Pancreas (tissue), 10 donors: ENCODE data around the gene RIMS1. TPM values are rescaled to one million over a fixed set of nuclear protein-coding genes. Genes with fewer than 3 reads are reported as not detected.

Experiments
- ATAC-seq, 4 donors: fragments of 200-7000 bp; cut with Tn5 transposase; one replicate each; pipeline versions ENCODE4 v1.8.0 to v1.9.1; 2020; ENCODE audit warnings: mild to moderate bottlenecking in 4 of 4, moderate library complexity in 4 of 4
- DNase-seq, 6 donors: peaks; one replicate each; pipeline ENCODE4 v3.0.0-alpha.2; 2020
- FAIRE-seq: peaks from 2 replicates; lab custom pipeline; 2012; peaks lifted over from hg19 to GRCh38; lab: Jason Lieb, UNC
- H3K27ac ChIP-seq, 4 donors: fragments of 200-600 bp; sonication (generic); 1 replicate in 3 of 4; 2 replicates in 1 of 4; pipeline versions ENCODE4 v1.5.0 to v1.8.0; 2020
- H3K27me3 ChIP-seq, 4 donors: fragments of 200-600 bp; one replicate each; pipeline ENCODE4 v1.8.0; 2021
- H3K36me3 ChIP-seq, 3 donors: fragments of 200-600 bp; sonication (generic) in 1 of 3; one replicate each; pipeline versions ENCODE4 v1.5.0 to v1.8.0; 2020 to 2021
- H3K4me1 ChIP-seq, 3 donors: fragments of 200-600 bp; one replicate each; pipeline ENCODE4 v1.8.0; 2021
- H3K4me3 ChIP-seq, 4 donors: fragments of 200-600 bp; sonication (generic) in 2 of 4; one replicate each; pipeline versions ENCODE4 v1.5.0 to v1.8.0; 2020 to 2021
- H3K9me3 ChIP-seq, 4 donors: fragments of 200-600 bp; one replicate each; pipeline ENCODE4 v1.8.0; 2021
- CTCF ChIP-seq, 4 donors: fragments of 200-600 bp; sonication (generic) in 3 of 4; IDR thresholded peaks; one replicate each; pipeline versions ENCODE4 v1.5.0 to v1.8.0; 2021; ENCODE audit warnings: antibody characterized with exemption in 4 of 4
- WGBS, 2 donors: extraction: QIAGEN DNeasy Blood & Tissue Kit; methylation state at CpG; one replicate each; pipeline ENCODE4 v1.1.7; 2013; 5-methylcytosine and 5-hydroxymethylcytosine counted together
- intact Hi-C, 3 donors: fragments of 100-400 bp; cut with DNase I; formaldehyde crosslinking; loops; one replicate each; pipeline versions ENCODE4 v1.11.1 to v1.14.2; 2022
- polyA plus RNA-seq, 2 donors: library from polyadenylated mRNA; stranded (reverse); fragments of 200-250 nt; gene quantifications; one replicate each; pipeline ENCODE4 v1.2.3, GENCODE V29; 2013
- total RNA-seq, 6 donors: library from RNA; stranded (reverse); fragmentation: NEBNext Ultra II Directional in 4 of 6; extraction: Animal tissue kit (Norgen Biotek cat#: 25700) in 4 of 6; gene quantifications; one replicate each; pipeline versions ENCODE4 v1.2.1 to v1.2.4, GENCODE V29; 2021 to 2023
- donor health status: healthy with polysubstance abuse.
- donor health status: DM: no; HTN: no; CAD: no; lungs with moderate emphysema.
- donor health status: DM: no; HTN: no; CAD: no.
- donor health status: control.
- donor health status: control.
- donor health status: Bipolar disorder and iron deficiency.
- donor health status: DM: yes; HTN: yes; CAD: no.
- donor health status: DM: no; HTN: no; CAD: no.
- donor health status: DM: no; HTN: no; CAD: no.
- donor health status: DM: yes; HTN: yes; CAD: no.

RIMS1 gene
- total and polyA plus RNA-seq, 8 donors = 0.12 to 5.7 (median 3.7) TPM

DNA sequence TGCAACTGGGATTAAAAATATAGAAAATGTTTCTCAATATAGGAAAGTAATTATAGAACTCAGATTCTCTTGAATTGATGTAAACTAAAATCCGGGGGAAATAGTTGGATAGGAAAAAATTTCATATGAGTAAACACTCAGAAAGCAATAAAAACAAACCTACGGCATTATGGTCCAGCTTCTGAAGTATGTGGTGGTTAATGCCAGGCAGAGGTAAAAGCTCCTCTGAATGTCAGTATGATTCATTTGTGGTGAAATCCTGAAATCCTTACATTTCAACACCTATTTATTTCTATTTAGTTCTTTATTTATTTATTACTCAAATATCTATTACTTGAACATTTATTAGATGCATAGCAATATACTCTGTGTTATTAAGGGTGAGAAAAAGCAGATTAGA lies 145.1 kb downstream of the RIMS1 start:
- FAIRE-seq = no peak
- ATAC-seq = no peak
- WGBS, 2 donors = 46 to 53% methylated on average over 2 of the region's 2 CpGs
- H3K27me3 ChIP-seq = peaks cover 0 to 3% (median 0%) of the 10 kb centered on the region in 4 donors
- H3K4me1 ChIP-seq = no peaks in the 10 kb centered on the region
- TF ChIP-seq CTCF (IDR thresholded peaks at IDR 0.05) = no peak
- no peak overlapping the region for H3K4me3 ChIP-seq
- no peak for DNase-seq
- intact Hi-C loops = no loop called here
- H3K9me3 ChIP-seq = no peaks in the 10 kb centered on the region
- no peaks in the 10 kb centered on the region for H3K36me3 ChIP-seq
- no peak overlapping the region for H3K27ac ChIP-seq

- no peak overlapping the region for H3K27ac ChIP-seq
- intact Hi-C loops = no loop called here
- H3K4me3 ChIP-seq = no peak overlapping the region
- no peaks in the 10 kb centered on the region for H3K4me1 ChIP-seq
- DNase-seq (no peak), ATAC-seq (no peak), FAIRE-seq (no peak)
- no peaks in the 10 kb centered on the region for H3K9me3 ChIP-seq
- H3K36me3 ChIP-seq = no peaks in the 10 kb centered on the region
- peaks cover 0 to 3% (median 0%) of the 10 kb centered on the region in 4 donors for H3K27me3 ChIP-seq
- TF ChIP-seq CTCF (IDR thresholded peaks at IDR 0.05) = no peak
- 43 to 45% methylated on average over 2 of the region's 2 CpGs for WGBS, 2 donors
Observed at GRCh38 chr6:72032086-72032485, 145.7 kb downstream of the RIMS1 start.

- Histone ChIP-seq H3K4me1 (no peaks in the 10 kb centered on the region), H3K36me3 (no peaks in the 10 kb centered on the region), H3K27me3 (peaks cover 0 to 2% (median 0%) of the 10 kb centered on the region in 4 donors), H3K9me3 (no peaks in the 10 kb centered on the region), H3K4me3 (no peak overlapping the region), H3K27ac (no peak overlapping the region)
- no peak for TF ChIP-seq CTCF (IDR thresholded peaks at IDR 0.05)
- no peak for FAIRE-seq
- no peak for ATAC-seq
- DNase-seq = no peak
- intact Hi-C loops = no loop called here
Observed at GRCh38 chr6:72035486-72035885, 149.1 kb downstream of the RIMS1 start.

GRCh38 chr6:72035966-72036365 lies 149.6 kb downstream of the RIMS1 start:
- WGBS, 2 donors = 78 to 97% methylated on average over 1 of the region's 1 CpG
- no peak overlapping the region for H3K27ac ChIP-seq
- intact Hi-C loops = no loop called here
- no peaks in the 10 kb centered on the region for H3K27me3 ChIP-seq
- H3K4me1 ChIP-seq = no peaks in the 10 kb centered on the region
- ATAC-seq (no peak), DNase-seq (no peak), FAIRE-seq (no peak)
- no peak overlapping the region for H3K4me3 ChIP-seq
- no peaks in the 10 kb centered on the region for H3K9me3 ChIP-seq
- no peaks in the 10 kb centered on the region for H3K36me3 ChIP-seq
- no peak for TF ChIP-seq CTCF (IDR thresholded peaks at IDR 0.05)

- intact Hi-C loops = no loop called here
- FAIRE-seq (no peak), DNase-seq (no peak), ATAC-seq (no peak)
- WGBS, 2 donors = 62 to 65% methylated on average over 4 of the region's 4 CpGs
- Histone ChIP-seq H3K27me3 (no peaks in the 10 kb centered on the region), H3K27ac (no peak overlapping the region), H3K9me3 (no peaks in the 10 kb centered on the region), H3K4me1 (no peaks in the 10 kb centered on the region), H3K36me3 (no peaks in the 10 kb centered on the region), H3K4me3 (no peak overlapping the region)
- TF ChIP-seq CTCF (IDR thresholded peaks at IDR 0.05) = no peak
Observed at GRCh38 chr6:72037006-72037405, 150.7 kb downstream of the RIMS1 start.
